ENCODE measurements around the gene RAB17.

RAB17 gene

GRCh38 chr2:237549216-237549615, 41.3 kb downstream of the RAB17 start:
- TF ChIP-seq CTCF (IDR thresholded peaks at IDR 0.05; ENCODE audit: low read length, missing control alignments), result no peak
- no peak for DNase-seq (ENCODE audit: low read depth)
- no peak overlapping the region for H3K4me3 ChIP-seq (replicated peaks; ENCODE audit: low read depth, low read length)

GRCh38 chr2:237547841-237548416, 42.6 kb downstream of the RAB17 start:
- TF ChIP-seq CTCF (IDR thresholded peaks at IDR 0.05; ENCODE audit: low read length, missing control alignments), result no peak
- no peak overlapping the region for H3K4me3 ChIP-seq (replicated peaks; ENCODE audit: low read depth, low read length)
- no peak for DNase-seq (ENCODE audit: low read depth)

DNA sequence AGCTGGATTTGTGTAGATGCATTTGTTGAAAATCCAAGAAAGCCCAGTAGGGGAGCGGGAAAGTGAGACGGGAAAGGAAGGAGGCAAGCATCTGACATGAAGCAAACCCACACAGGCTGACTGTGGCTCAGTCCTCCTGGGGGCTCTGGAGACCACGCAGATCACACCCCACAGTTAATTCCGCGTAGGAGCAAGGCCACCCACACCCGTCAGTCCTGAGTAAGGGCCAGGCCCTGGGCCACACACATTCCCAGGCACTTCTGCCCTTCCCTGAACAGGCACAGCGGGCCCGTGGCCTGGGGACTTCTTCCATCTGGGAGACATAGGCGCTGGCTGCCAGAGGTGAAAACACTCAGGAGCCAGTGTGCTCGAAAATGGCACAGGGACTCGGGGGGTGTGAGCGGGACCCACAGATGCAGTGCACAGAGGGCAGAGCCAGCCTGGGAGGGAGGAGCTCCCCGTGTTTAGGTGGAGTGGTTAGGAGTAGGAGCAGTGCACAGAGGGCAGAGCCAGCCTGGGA, 43.6 kb downstream of the RAB17 start:
- no peak for TF ChIP-seq CTCF (IDR thresholded peaks at IDR 0.05; ENCODE audit: low read length, missing control alignments)
- DNase-seq (ENCODE audit: low read depth), result no peak
- no peak overlapping the region for H3K4me3 ChIP-seq (replicated peaks; ENCODE audit: low read depth, low read length)

- H3K4me3 ChIP-seq (replicated peaks; ENCODE audit: low read depth, low read length), result no peak overlapping the region
- TF ChIP-seq CTCF (IDR thresholded peaks at IDR 0.05; ENCODE audit: low read length, missing control alignments), result no peak
- no peak for DNase-seq (ENCODE audit: low read depth)
Observed at GRCh38 chr2:237546040-237546875, 44.3 kb downstream of the RAB17 start.

- H3K4me3 ChIP-seq (replicated peaks; ENCODE audit: low read depth, low read length), result no peak overlapping the region
- DNase-seq (ENCODE audit: low read depth), result no peak
- no peak for TF ChIP-seq CTCF (IDR thresholded peaks at IDR 0.05; ENCODE audit: low read length, missing control alignments)
Observed at GRCh38 chr2:237542001-237542704, 48.4 kb downstream of the RAB17 start.

DNA sequence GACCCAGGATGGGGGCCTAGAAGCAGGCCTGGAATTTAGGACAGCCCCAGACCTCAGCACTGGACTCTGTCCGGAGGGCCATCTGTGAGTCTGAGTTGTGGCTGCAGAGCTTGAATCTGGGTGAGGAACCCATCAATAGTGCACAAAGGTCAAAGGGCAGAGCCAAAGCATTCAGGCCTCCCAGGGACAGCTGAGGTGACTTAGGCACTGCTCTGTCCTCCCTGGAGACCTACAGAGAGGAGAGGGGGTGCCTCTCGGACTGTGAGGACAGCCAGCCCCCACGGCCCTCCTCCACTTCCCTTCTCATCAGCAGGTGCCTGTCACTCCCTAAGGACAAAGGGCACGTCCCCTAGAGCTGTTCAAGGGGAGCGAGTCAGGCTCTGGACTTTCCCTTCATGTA, 49.3 kb downstream of the RAB17 start:
- DNase-seq (ENCODE audit: low read depth), result no peak
- no peak overlapping the region for H3K4me3 ChIP-seq (replicated peaks; ENCODE audit: low read depth, low read length)
- no peak for TF ChIP-seq CTCF (IDR thresholded peaks at IDR 0.05; ENCODE audit: low read length, missing control alignments)
